GM12891 (cell line): ENCODE data around the gene GATA5.

Experiments used
- POLR2A ChIP-seq: IDR thresholded peaks from 2 replicates; pipeline ENCODE4 v1.6.1; 2011; ENCODE audit warnings: low read depth, low read length, control low read depth
- POU2F2 ChIP-seq: IDR thresholded peaks from 2 replicates; pipeline ENCODE4 v1.6.1; 2011; ENCODE audit warnings: low read depth, mild to moderate bottlenecking, control low read depth, low read length, moderate library complexity
- TAF1 ChIP-seq: IDR thresholded peaks from 2 replicates; pipeline ENCODE4 v1.6.1; 2011; ENCODE audit warnings: low read depth, low read length, control low read depth

GRCh38 chr20:62416651-62417637 lies 58.9 kb downstream of the GATA5 start:
- TF ChIP-seq TAF1: no peak
- no peak for TF ChIP-seq POU2F2
- TF ChIP-seq POLR2A: no peak
